ENCODE results near the gene GALNT15. TPM values are rescaled to one million over a fixed set of nuclear protein-coding genes. Genes with fewer than 3 reads are reported as not detected.

The GALNT15 gene
- total RNA-seq, 2 experiments from 2014 or later = not detected

DNA sequence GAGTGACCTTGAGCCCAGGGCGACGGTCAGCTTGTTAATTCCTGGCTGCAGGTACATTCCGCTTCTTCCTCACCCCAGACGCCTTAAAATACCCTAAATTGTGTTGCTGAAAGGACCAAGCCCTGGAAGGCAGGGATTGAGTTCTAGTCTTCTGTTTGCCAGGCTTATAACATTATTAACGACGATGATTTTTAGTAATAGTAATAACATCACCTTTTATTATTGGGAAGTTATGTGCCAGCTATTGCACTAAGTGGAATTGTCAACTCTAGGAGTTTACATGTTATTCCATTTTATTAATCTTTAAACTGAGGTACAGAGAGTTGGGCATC is 90.9 kb downstream of the GALNT15 start:
- peak overlapping the region; percentile 98 for H3K27ac Mint-ChIP-seq
- peaks cover 30% of the 10 kb centered on the region for H3K4me1 Mint-ChIP-seq (ENCODE audit: low read depth)
- CTCF ChIA-PET = interaction anchor here (0.7 to 10.5 kb wide), 14 partner anchors 11 to 336 kb away, joined by 3 to 138 read pairs (median 6); no protein-coding TSS in a partner anchor
- TF ChIP-seq, protein P1, sequence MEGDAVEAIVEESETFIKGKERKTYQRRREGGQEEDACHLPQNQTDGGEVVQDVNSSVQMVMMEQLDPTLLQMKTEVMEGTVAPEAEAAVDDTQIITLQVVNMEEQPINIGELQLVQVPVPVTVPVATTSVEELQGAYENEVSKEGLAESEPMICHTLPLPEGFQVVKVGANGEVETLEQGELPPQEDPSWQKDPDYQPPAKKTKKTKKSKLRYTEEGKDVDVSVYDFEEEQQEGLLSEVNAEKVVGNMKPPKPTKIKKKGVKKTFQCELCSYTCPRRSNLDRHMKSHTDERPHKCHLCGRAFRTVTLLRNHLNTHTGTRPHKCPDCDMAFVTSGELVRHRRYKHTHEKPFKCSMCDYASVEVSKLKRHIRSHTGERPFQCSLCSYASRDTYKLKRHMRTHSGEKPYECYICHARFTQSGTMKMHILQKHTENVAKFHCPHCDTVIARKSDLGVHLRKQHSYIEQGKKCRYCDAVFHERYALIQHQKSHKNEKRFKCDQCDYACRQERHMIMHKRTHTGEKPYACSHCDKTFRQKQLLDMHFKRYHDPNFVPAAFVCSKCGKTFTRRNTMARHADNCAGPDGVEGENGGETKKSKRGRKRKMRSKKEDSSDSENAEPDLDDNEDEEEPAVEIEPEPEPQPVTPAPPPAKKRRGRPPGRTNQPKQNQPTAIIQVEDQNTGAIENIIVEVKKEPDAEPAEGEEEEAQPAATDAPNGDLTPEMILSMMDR (IDR thresholded peaks at IDR 0.05) = no peak
- DNase-seq (no peak), ATAC-seq (no peak)
- peak overlapping the region; percentile 92 for H3K4me3 Mint-ChIP-seq
- intact Hi-C loops (cut with micrococcal nuclease) = no loop called here
- no peaks in the 10 kb centered on the region for H3K9me3 Mint-ChIP-seq
- no peaks in the 10 kb centered on the region for H3K27me3 Mint-ChIP-seq
- POLR2A ChIA-PET = interaction anchor here (0.7 to 3.3 kb wide), 17 partner anchors 12 to 286 kb away, joined by 3 to 20 read pairs (median 5); no protein-coding TSS in a partner anchor
- peaks cover 17% of the 10 kb centered on the region for H3K36me3 Mint-ChIP-seq (ENCODE audit: low read depth)

GRCh38 chr3:16266714-16267113 is 92.2 kb downstream of the GALNT15 start:
- Mint-ChIP-seq H3K4me3 (peak overlapping the region; percentile 92), H3K9me3 (no peaks in the 10 kb centered on the region), H3K36me3 (ENCODE audit: low read depth) (peaks cover 24% of the 10 kb centered on the region), H3K27ac (peak overlapping the region; percentile 23), H3K4me1 (ENCODE audit: low read depth) (peaks cover 30% of the 10 kb centered on the region), H3K27me3 (no peaks in the 10 kb centered on the region)
- ATAC-seq (no peak), DNase-seq (no peak)
- ChIA-PET POLR2A (interaction anchor here (1.5 to 3.3 kb wide), 2 partner anchors 12 to 285 kb away, joined by 4 to 11 read pairs; no protein-coding TSS in a partner anchor), CTCF (interaction anchor here (1.1 to 10.5 kb wide), 12 partner anchors 15 to 287 kb away, joined by 3 to 138 read pairs (median 4); no protein-coding TSS in a partner anchor)
- TF ChIP-seq, protein P1 (IDR thresholded peaks at IDR 0.05) = no peak
- intact Hi-C loops (cut with micrococcal nuclease) = loop anchor here (2.0 kb wide), 1 partner anchor 284 kb away; no protein-coding TSS in a partner anchor

- Mint-ChIP-seq H3K36me3 (ENCODE audit: low read depth) (peaks cover 38% of the 10 kb centered on the region), H3K27ac (no peak overlapping the region)
These were observed 96.4 kb downstream of the GALNT15 start for GRCh38 chr3:16270855-16271254.

GRCh38 chr3:16272588-16272987 is 98.1 kb downstream of the GALNT15 start:
- CTCF ChIA-PET = interaction anchor here (1.2 to 10.5 kb wide), 4 partner anchors 9 to 45 kb away, joined by 4 to 138 read pairs (median 64); no protein-coding TSS in a partner anchor
- Mint-ChIP-seq H3K27ac (no peak overlapping the region), H3K4me3 (no peak overlapping the region), H3K4me1 (ENCODE audit: low read depth) (peaks cover 10% of the 10 kb centered on the region), H3K27me3 (no peaks in the 10 kb centered on the region), H3K9me3 (no peaks in the 10 kb centered on the region), H3K36me3 (ENCODE audit: low read depth) (peaks cover 49% of the 10 kb centered on the region)
- intact Hi-C loops (cut with micrococcal nuclease) = no loop called here
- POLR2A ChIA-PET = no interaction called here
- DNase-seq (no peak), ATAC-seq (no peak)
- TF ChIP-seq, protein P1 (IDR thresholded peaks at IDR 0.05) = no peak

More at GRCh38 chr3:16270855-16271254, 96.4 kb downstream of the GALNT15 start:
- ATAC-seq (no peak), DNase-seq (no peak)
- H3K4me1 Mint-ChIP-seq (ENCODE audit: low read depth) = peaks cover 25% of the 10 kb centered on the region
- no peaks in the 10 kb centered on the region for H3K9me3 Mint-ChIP-seq
- intact Hi-C loops (cut with micrococcal nuclease) = no loop called here
- TF ChIP-seq, protein P1 (IDR thresholded peaks at IDR 0.05) = no peak
- H3K27me3 Mint-ChIP-seq = no peaks in the 10 kb centered on the region
- H3K4me3 Mint-ChIP-seq = no peak overlapping the region
- ChIA-PET CTCF (interaction anchor here (1.9 to 10.5 kb wide), 5 partner anchors 11 to 46 kb away, joined by 5 to 138 read pairs (median 16); no protein-coding TSS in a partner anchor), POLR2A (no interaction called here)

DNA sequence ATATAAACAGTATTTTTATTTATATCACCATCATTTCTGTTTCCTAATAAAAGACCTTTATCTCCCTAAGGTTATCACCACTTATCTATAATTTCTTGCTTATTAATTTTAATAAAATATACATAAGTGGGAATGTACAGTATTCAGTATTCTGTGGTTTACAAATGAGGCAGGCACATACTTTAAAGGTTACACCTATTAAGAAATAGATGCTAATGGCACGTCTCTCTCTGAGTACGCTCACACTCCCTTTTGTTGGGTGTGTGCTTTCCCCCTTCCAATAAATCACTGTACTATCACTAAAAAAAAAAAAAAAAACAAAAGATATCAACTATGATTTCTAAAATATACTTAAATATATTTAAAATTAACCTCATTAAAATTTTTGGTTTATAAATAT is 99.4 kb downstream of the GALNT15 start:
- ATAC-seq (no peak), DNase-seq (no peak)
- Mint-ChIP-seq H3K4me3 (no peak overlapping the region), H3K36me3 (ENCODE audit: low read depth) (peaks cover 53% of the 10 kb centered on the region), H3K27ac (no peak overlapping the region), H3K4me1 (ENCODE audit: low read depth) (peaks cover under 1% of the 10 kb centered on the region), H3K27me3 (no peaks in the 10 kb centered on the region), H3K9me3 (no peaks in the 10 kb centered on the region)
- TF ChIP-seq, protein P1 (IDR thresholded peaks at IDR 0.05) = no peak
- CTCF ChIA-PET = interaction anchor here (10.5 kb wide), 1 partner anchor 43 kb away, joined by 121 read pairs; no protein-coding TSS in a partner anchor
- POLR2A ChIA-PET = no interaction called here
- intact Hi-C loops (cut with micrococcal nuclease) = no loop called here
